B cell (primary cell): ENCODE data around the gene TPO. TPM values are rescaled to one million over a fixed set of nuclear protein-coding genes. Genes with fewer than 3 reads are reported as not detected.

ENCODE experiments used
- ATAC-seq: fragments of 200-7000 bp; cut with Tn5 transposase; one replicate; pipeline ENCODE4 v1.10.0; 2021; ENCODE audit warnings: low read depth, mild to moderate bottlenecking, moderate number of reproducible peaks, moderate library complexity
- CTCF ChIA-PET: fragments of 350-600 bp; sonication (Branson Sonifier 250); formaldehyde crosslinking; loops from one replicate; lab custom pipeline; 2021; ENCODE audit warnings: antibody characterized with exemption, inconsistent platforms; lab: Charles Lee
- POLR2A ChIA-PET: fragments of 350-600 bp; sonication (Branson Sonifier 250); formaldehyde crosslinking; loops from one replicate; lab custom pipeline; 2021; ENCODE audit warnings: antibody characterized with exemption; lab: Charles Lee
- DNase-seq: peaks from one replicate; pipeline ENCODE4 v3.0.0; 2013
- H2AFZ ChIP-seq: 2 replicates; pipeline ENCODE4 v1.6.1; 2012; ENCODE audit warnings: mild to moderate bottlenecking, low read depth, low read length; ENCODE audit not compliant: insufficient read depth, poor library complexity, severe bottlenecking
- H3K27ac ChIP-seq, 2 donors: 1 replicate in 1 of 2; 2 replicates in 1 of 2; pipeline ENCODE4 v1.5.1; 2012 to 2013; ENCODE audit warnings: low read length in 2 of 2, mild to moderate bottlenecking in 2 of 2, moderate library complexity in 1 of 2
- H3K27me3 ChIP-seq, 4 experiments: fragments of 200-600 bp in 1 of 4; sonication (generic) in 1 of 4; replicated peaks in 1 of 4; 1 replicate in 2 of 4; 2 replicates in 2 of 4; pipeline versions ENCODE4 v1.6.1 to v1.7.0; 2013 to 2016; ENCODE audit warnings: low read length in 3 of 4, mild to moderate bottlenecking in 2 of 4, mixed read lengths in 1 of 4, moderate library complexity in 1 of 4; ENCODE audit not compliant: insufficient read depth in 4 of 4, control insufficient read depth in 3 of 4; ENCODE audit errors: control extremely low read depth in 1 of 4
- H3K36me3 ChIP-seq, 2 experiments: replicated peaks in 1 of 2; 1 replicate in 1 of 2; 2 replicates in 1 of 2; pipeline versions ENCODE4 v1.6.1 to v1.7.1; 2013; ENCODE audit warnings: low read length in 1 of 2; ENCODE audit not compliant: insufficient read depth in 2 of 2, control insufficient read depth in 1 of 2; ENCODE audit errors: control extremely low read depth in 1 of 2, extremely low read depth in 1 of 2
- H3K4me1 ChIP-seq, 2 donors: fragments of 200-600 bp in 1 of 2; sonication (generic) in 1 of 2; 1 replicate in 1 of 2; 2 replicates in 1 of 2; pipeline versions ENCODE4 v1.5.1 to v1.6.1; 2013 to 2017; ENCODE audit warnings: low read length in 2 of 2; ENCODE audit not compliant: control insufficient read depth in 2 of 2, insufficient read depth in 2 of 2
- H3K4me2 ChIP-seq: replicated peaks from 2 replicates; pipeline ENCODE3; 2012; ENCODE audit warnings: mild to moderate bottlenecking, low read depth, low read length; ENCODE audit not compliant: poor library complexity, severe bottlenecking
- H3K4me3 ChIP-seq, 5 experiments: fragments of 200-600 bp in 1 of 5; sonication (generic) in 1 of 5; 1 replicate in 3 of 5; 2 replicates in 2 of 5; pipeline versions ENCODE4 v1.5.1 to v1.7.0; 2011 to 2016; ENCODE audit warnings: low read length in 4 of 5, mild to moderate bottlenecking in 4 of 5, low read depth in 2 of 5, control low read depth in 1 of 5, moderate library complexity in 1 of 5; ENCODE audit not compliant: insufficient read depth in 1 of 5; ENCODE audit errors: control extremely low read depth in 1 of 5, extremely low read depth in 1 of 5
- H3K79me2 ChIP-seq: fragments of 200-600 bp; sonication (generic); one replicate; pipeline ENCODE4 v1.6.0; 2016; ENCODE audit warnings: low read length; ENCODE audit not compliant: control insufficient read depth, insufficient read depth
- H3K9ac ChIP-seq: fragments of 200-600 bp; sonication (generic); 2 replicates; pipeline ENCODE4 v1.6.1; 2017; ENCODE audit warnings: mild to moderate bottlenecking, low read length, moderate library complexity
- H3K9me3 ChIP-seq, 3 donors: one replicate each; pipeline versions ENCODE4 v1.6.1 to v1.7.1; 2013; ENCODE audit warnings: low read length in 2 of 3; ENCODE audit not compliant: control insufficient read depth in 2 of 3, insufficient read depth in 1 of 3; ENCODE audit errors: control extremely low read depth in 1 of 3
- H4K20me1 ChIP-seq: 2 replicates; pipeline ENCODE4 v1.6.0; 2012; ENCODE audit warnings: mild to moderate bottlenecking, low read length; ENCODE audit not compliant: insufficient read depth, control insufficient read depth, poor library complexity, severe bottlenecking
- H3K27ac Mint-ChIP-seq: one replicate; pipeline ENCODE4 v1.8.0; 2021; ENCODE audit warnings: mixed read lengths
- H3K27me3 Mint-ChIP-seq: one replicate; pipeline ENCODE4 v1.8.0; 2021; ENCODE audit warnings: mixed read lengths
- H3K4me1 Mint-ChIP-seq: one replicate; pipeline ENCODE4 v1.8.0; 2021; ENCODE audit warnings: mixed read lengths
- H3K4me3 Mint-ChIP-seq: one replicate; pipeline ENCODE4 v1.8.0; 2021; ENCODE audit warnings: mixed read lengths
- H3K9me3 Mint-ChIP-seq: one replicate; pipeline ENCODE4 v1.8.0; 2022; ENCODE audit warnings: mixed read lengths; ENCODE audit not compliant: insufficient read depth
- EZH2 ChIP-seq: IDR thresholded peaks from 2 replicates; pipeline ENCODE4 v1.6.1; 2012; ENCODE audit warnings: borderline replicate concordance, low read depth, mild to moderate bottlenecking, moderate library complexity, low read length; ENCODE audit not compliant: insufficient read depth, poor library complexity, severe bottlenecking
- WGBS: methylation state at CpG from one replicate; pipeline ENCODE4 v1.1.5; 2013; ENCODE audit warnings: missing lambda C conversion rate; ENCODE audit not compliant: insufficient coverage; 5-methylcytosine and 5-hydroxymethylcytosine counted together
- intact Hi-C: fragments of 100-400 bp; cut with micrococcal nuclease; formaldehyde crosslinking; loops from one replicate; pipeline ENCODE4 v1.10.0; 2022
- polyA plus RNA-seq: library from polyadenylated mRNA; depleted of rRNA; stranded (reverse); fragments of >200 nt; gene quantifications from 2 replicates; pipeline ENCODE4 v1.2.3, GENCODE V29; 2012
- total RNA-seq, 2 donors: library from RNA; stranded (reverse); fragments of 120-200 nt in 1 of 2; gene quantifications; 1 replicate in 1 of 2; 2 replicates in 1 of 2; pipeline versions ENCODE4 v1.2.3 to v1.2.4, GENCODE V29; 2013 to 2022
- TF ChIP-seq, protein P1 (sequence below): fragments of 200-600 bp; IDR thresholded peaks from one replicate; pipeline ENCODE4 v1.8.0; 2022; ENCODE audit warnings: antibody characterized with exemption, mild to moderate bottlenecking

Gene TPO
- total and polyA plus RNA-seq, 2 donors (not counting 1 experiment from before 2014, with no cell fraction given): not detected

DNA sequence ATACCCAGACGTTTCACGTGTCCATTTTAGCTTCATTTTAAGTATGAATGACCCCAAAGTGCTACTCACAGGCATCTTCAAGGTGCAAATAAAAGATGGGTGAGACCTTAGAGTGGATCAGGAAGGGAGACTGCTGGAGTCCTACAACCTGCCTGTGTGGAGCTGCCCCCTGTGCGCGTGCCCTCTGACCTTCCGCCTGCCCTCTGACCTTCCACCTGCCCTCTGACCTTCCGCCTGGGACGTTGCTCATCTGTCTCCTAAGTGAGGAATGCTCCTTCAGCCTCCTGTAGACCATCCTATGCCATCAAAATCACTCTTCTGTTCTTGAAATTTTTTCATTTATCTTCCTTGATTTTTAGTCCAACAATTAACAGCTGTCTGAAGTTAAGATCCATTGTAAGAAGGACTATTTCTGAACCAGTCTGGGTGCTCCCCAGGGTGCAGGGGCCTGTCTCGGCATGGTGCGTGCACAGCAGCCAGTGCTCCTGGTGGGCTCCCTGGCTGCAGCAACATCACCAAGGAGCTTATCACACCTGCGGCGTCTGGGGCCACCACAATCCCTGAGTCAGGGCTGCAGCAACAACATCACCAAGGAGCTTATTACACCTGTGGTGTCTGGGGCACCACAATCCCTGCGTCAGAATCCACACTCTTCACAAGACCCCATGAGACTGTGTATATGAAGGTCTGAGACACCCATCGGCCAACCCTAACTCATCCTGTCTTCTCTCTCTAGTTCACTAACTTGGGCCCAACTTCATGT, 86.0 kb downstream of the TPO start:
- no peak overlapping the region for H2AFZ ChIP-seq
- no peaks in the 10 kb centered on the region for H3K79me2 ChIP-seq
- H3K4me3 ChIP-seq: no peak overlapping the region
- ChIA-PET CTCF (no interaction called here), POLR2A (no interaction called here)
- H4K20me1 ChIP-seq: no peaks in the 10 kb centered on the region
- H3K36me3 ChIP-seq: no peaks in the 10 kb centered on the region
- Mint-ChIP-seq H3K9me3 (no peaks in the 10 kb centered on the region), H3K4me1 (no peaks in the 10 kb centered on the region), H3K4me3 (no peak overlapping the region), H3K27me3 (no peaks in the 10 kb centered on the region), H3K27ac (no peak overlapping the region)
- H3K9ac ChIP-seq: no peak overlapping the region
- TF ChIP-seq, protein P1, sequence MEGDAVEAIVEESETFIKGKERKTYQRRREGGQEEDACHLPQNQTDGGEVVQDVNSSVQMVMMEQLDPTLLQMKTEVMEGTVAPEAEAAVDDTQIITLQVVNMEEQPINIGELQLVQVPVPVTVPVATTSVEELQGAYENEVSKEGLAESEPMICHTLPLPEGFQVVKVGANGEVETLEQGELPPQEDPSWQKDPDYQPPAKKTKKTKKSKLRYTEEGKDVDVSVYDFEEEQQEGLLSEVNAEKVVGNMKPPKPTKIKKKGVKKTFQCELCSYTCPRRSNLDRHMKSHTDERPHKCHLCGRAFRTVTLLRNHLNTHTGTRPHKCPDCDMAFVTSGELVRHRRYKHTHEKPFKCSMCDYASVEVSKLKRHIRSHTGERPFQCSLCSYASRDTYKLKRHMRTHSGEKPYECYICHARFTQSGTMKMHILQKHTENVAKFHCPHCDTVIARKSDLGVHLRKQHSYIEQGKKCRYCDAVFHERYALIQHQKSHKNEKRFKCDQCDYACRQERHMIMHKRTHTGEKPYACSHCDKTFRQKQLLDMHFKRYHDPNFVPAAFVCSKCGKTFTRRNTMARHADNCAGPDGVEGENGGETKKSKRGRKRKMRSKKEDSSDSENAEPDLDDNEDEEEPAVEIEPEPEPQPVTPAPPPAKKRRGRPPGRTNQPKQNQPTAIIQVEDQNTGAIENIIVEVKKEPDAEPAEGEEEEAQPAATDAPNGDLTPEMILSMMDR: no peak
- no peak for TF ChIP-seq EZH2
- no peak for DNase-seq
- no peak for ATAC-seq
- peaks cover 0 to 4% (median 0%) of the 10 kb centered on the region in 3 donors for H3K9me3 ChIP-seq
- intact Hi-C loops: no loop called here
- no peak overlapping the region for H3K4me2 ChIP-seq
- H3K27me3 ChIP-seq: peaks cover 0 to 3% (median 0%) of the 10 kb centered on the region in 4 experiments
- no peak overlapping the region for H3K27ac ChIP-seq
- 97% methylated on average over 10 of the region's 13 CpGs for WGBS
- H3K4me1 ChIP-seq: no peaks in the 10 kb centered on the region

GRCh38 chr2:1501038-1501851, 88.0 kb downstream of the TPO start:
- Mint-ChIP-seq H3K27me3 (no peaks in the 10 kb centered on the region), H3K4me3 (no peak overlapping the region), H3K27ac (no peak overlapping the region), H3K9me3 (no peaks in the 10 kb centered on the region), H3K4me1 (no peaks in the 10 kb centered on the region)
- ChIA-PET CTCF (no interaction called here), POLR2A (no interaction called here)
- no peaks in the 10 kb centered on the region for H3K79me2 ChIP-seq
- no peak for ATAC-seq
- no peak overlapping the region for H2AFZ ChIP-seq
- H3K4me1 ChIP-seq: no peaks in the 10 kb centered on the region
- no peak for DNase-seq
- H4K20me1 ChIP-seq: no peaks in the 10 kb centered on the region
- H3K27me3 ChIP-seq: peaks cover 0 to 3% (median 0%) of the 10 kb centered on the region in 4 experiments
- no peak overlapping the region for H3K4me2 ChIP-seq
- 86% methylated on average over 27 of the region's 27 CpGs for WGBS
- H3K27ac ChIP-seq: no peak overlapping the region
- no peak overlapping the region for H3K9ac ChIP-seq
- H3K9me3 ChIP-seq: peaks cover 0 to 4% (median 0%) of the 10 kb centered on the region in 3 donors
- intact Hi-C loops: no loop called here
- H3K4me3 ChIP-seq: no peak overlapping the region
- H3K36me3 ChIP-seq: no peaks in the 10 kb centered on the region
- TF ChIP-seq, protein P1: no peak
- no peak for TF ChIP-seq EZH2
